Measurements from ENCODE around the gene MINK1.

MINK1 gene

DNA sequence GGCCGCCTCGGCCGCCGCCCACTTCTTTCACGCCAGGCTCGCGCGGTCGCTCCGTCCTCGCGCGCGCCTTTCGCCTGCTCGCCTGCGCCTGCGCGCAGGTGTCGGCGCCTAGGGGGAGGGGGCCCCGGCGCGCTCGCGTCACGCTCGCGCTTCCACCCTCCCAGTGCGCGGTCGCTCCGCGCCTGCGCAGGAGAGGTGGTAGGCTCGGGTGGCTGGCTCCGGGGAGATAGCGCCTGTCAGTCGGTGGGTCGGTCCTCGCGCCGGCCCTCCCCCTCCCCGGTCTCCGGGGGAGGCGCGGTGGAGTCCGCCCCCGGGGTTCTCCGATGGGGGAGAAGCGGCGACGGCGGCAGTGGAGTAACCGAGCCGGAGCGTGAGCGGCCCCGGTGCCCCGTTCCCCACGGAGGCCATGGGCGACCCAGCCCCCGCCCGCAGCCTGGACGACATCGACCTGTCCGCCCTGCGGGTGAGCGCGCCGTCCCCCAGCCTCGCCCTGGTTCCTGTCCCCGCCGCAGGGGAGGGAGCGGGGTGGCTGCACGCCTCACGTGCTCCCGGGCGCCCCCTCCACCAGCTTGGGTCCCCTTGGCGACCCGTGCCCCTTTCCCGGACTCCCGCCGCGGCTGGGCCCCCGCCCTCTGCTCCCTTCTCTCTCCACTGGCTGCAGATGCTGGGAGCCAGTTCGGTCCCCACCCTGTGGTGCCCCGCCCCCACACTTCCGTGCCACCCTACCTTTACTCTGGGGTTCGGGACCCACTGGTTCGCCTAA is at the start of gene MINK1:
TSS of gene MINK1 (plus strand) at position 163 of the 763 bp plus-strand sequence. CDS start at position 407, 244 bp downstream.
- peaks cover 15% of the 10 kb centered on the region for H3K36me3 Mint-ChIP-seq
- peak within 1 kb of the TSS; percentile 97 for H3K27ac Mint-ChIP-seq
- peaks cover 45% of the 10 kb centered on the region for H3K4me1 Mint-ChIP-seq
- peak; percentile 82 to 93 for DNase-seq (ENCODE audit: low spot score in 2 of 2)
- no peaks in the 10 kb centered on the region for H3K9me3 Mint-ChIP-seq
- peak; percentile 94 for ATAC-seq
- peak within 1 kb of the TSS; percentile 85 for H3K4me3 Mint-ChIP-seq

DNA sequence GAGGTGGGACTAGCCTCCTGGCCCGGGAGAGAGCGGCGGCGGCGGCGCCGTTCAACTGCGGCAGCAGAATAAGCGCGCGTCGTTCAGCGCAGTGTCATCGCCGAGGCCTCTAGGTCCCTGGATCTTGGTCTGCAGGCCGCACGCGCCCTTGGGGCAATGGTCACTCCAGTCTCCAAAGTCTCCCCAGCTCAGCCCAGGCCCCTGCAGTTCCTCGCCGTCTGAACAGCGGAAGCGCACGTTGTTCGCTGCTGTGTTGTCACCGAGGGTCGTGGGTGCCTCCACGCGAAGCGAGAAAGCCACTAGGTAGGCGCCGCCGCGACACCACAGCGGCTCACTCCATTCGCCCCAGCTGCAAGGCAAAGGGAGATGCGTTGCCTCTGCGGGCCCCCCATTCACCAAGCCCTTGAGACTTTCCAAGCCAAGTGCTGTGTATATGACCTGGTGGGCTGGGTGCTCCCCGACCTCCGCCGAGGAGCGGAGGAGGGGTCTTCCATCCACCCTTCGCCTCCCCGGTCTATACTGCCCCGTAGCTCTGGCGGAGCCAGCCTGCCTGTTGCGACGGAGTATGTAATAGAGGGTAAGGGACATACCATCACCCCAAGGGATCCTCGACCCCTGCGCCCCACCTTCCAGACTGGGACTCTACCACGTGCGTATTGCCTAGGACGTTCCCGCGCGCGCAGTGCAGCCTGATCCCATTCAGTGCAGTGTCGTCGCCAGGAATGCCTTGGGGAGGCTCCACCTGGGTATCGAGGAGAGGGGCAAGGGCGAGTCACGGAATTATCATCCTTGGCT is 47.6 kb upstream of the MINK1 start:
- DNase-seq (ENCODE audit: low spot score in 2 of 2) = no peak
- H3K4me1 Mint-ChIP-seq = peaks cover 18% of the 10 kb centered on the region
- no peak for ATAC-seq
- H3K4me3 Mint-ChIP-seq = peak overlapping the region; percentile 26
- no peaks in the 10 kb centered on the region for H3K9me3 Mint-ChIP-seq
- no peaks in the 10 kb centered on the region for H3K36me3 Mint-ChIP-seq
- no peak overlapping the region for H3K27ac Mint-ChIP-seq

DNA sequence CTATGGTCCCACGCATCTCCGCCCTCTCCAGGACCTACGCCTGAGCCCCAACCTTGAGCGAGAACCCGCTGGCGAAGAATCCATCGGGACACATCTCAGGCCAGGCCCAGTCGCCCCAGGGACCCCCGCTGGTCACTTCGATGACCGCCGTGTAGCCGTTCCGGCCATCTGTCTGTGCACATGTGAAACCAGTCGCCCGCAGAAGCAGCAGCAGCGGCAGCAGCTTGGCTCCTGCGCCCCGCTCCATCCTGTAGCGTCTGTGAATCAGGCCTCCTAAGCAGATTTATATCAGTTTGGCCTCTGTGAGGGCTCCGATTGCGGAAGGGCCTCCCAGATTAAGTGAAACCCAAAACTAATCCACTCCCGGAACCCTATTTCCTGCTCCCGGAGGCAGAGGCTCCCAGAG is 47.0 kb upstream of the MINK1 start, which contains the start of gene VMO1:
TSS of gene VMO1 (minus strand) at position 259 of the 406 bp plus-strand sequence. CDS start at position 247, 12 bp downstream.
- H3K4me1 Mint-ChIP-seq = peaks cover 24% of the 10 kb centered on the region
- peak within 1 kb of the TSS; percentile 26 for H3K4me3 Mint-ChIP-seq
- H3K9me3 Mint-ChIP-seq = no peaks in the 10 kb centered on the region
- DNase-seq (ENCODE audit: low spot score in 2 of 2) = no peak
- no peak for ATAC-seq
- no peak within 1 kb of the TSS for H3K27ac Mint-ChIP-seq
- no peaks in the 10 kb centered on the region for H3K36me3 Mint-ChIP-seq

DNA sequence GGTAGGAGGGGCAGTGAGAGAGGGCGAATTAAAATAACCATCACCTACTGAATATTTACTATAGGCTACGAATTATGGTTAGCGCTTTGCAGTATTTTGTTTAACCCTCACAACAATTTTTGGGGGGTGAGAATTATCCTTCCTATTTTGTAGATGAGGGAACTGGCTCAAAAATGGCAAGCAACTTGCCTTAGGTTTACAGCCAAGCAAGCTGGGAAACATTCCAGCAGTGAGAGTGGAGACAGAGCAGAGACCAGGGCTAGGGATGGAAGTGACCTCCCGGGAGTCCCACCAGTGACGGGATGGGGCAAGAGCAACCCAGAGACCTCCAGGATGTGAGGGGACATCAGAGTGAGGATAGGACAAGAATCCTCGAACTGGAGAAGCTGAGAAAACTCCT is 46.6 kb upstream of the MINK1 start:
- H3K4me3 Mint-ChIP-seq = peak overlapping the region; percentile 24
- DNase-seq (ENCODE audit: low spot score in 2 of 2) = no peak
- no peak overlapping the region for H3K27ac Mint-ChIP-seq
- no peaks in the 10 kb centered on the region for H3K36me3 Mint-ChIP-seq
- H3K4me1 Mint-ChIP-seq = peaks cover 28% of the 10 kb centered on the region
- ATAC-seq = no peak
- no peaks in the 10 kb centered on the region for H3K9me3 Mint-ChIP-seq

DNA sequence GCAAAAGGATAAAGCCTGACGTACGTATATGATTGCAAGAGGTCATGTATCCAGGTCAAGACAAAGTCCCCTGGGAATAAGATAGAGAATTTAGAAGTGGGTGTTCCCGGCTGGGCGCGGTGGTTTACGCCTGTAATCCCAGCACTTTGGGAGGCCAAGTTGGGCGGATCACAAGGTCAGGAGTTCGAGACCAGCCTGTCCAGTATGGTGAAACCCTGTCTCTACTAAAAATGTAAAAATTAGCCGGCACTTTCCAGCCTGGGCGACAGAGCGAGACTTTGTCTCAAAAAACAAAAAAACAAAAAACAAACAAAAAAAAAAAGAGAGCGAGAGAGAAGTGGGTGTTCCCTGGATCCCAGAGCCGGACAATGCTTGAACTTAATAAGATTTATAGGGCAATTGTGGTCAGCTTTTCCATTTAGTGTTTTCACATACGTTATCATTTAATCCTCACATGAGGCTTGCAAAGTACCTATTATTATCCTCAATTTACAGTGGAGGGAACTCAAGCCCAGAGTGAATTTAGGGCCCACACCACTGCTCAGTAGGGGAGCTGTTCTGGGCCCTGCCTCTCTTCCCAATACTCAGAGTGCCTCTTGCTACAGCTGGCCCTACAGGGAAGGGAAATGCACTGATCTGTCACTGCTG is 44.9 kb upstream of the MINK1 start:
- H3K4me3 Mint-ChIP-seq = peak overlapping the region; percentile 80
- H3K4me1 Mint-ChIP-seq = peaks cover 23% of the 10 kb centered on the region
- H3K9me3 Mint-ChIP-seq = no peaks in the 10 kb centered on the region
- no peak for DNase-seq (ENCODE audit: low spot score in 2 of 2)
- H3K36me3 Mint-ChIP-seq = no peaks in the 10 kb centered on the region
- no peak for ATAC-seq
- no peak overlapping the region for H3K27ac Mint-ChIP-seq

DNA sequence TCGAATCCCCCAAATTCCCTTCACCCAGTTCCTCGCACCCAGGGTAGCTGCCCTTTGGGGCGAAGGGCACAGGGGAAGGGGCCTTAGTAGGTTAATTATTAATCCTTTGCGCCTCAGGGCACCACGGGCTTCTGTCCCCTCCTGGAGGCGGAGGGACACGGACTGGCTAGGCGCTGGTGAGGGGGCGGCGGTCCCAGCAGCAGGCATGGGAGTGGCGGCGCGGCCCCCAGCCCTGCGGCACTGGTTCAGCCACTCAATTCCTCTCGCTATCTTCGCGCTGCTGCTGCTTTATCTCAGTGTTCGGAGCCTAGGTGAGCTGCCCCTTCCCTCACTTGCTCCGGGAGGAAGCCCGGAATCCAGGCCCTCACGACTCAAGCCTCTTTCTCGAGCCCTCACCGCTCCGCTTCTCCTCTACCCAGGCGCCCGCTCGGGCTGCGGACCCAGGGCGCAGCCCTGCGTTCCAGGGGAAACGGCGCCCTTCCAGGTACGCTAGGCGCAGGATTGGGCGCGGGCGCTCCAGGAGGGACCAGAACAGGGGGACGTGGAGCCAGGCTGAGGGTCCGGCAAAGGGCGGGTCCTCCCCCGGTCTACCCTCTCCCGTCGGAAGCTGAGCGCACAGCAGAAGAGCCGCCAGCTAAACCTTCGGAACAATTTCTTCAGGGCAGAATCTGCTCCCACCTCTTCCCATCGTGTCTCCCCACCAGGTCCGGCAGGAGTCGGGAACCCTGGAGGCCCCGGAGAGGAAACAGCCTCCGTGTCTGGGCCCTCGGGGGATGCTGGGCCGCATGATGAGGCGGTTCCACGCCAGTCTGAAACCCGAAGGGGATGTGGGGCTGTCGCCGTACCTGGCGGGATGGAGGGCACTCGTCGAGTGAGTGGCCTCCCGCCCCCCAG is 44.1 kb upstream of the MINK1 start, which contains the start of gene GLTPD2:
TSS of gene GLTPD2 (plus strand) at position 158 of the 894 bp plus-strand sequence. CDS start at position 206, 48 bp downstream.
- Mint-ChIP-seq H3K27ac (no peak within 1 kb of the TSS), H3K9me3 (no peaks in the 10 kb centered on the region), H3K36me3 (no peaks in the 10 kb centered on the region), H3K4me3 (peak within 1 kb of the TSS; percentile 80), H3K4me1 (peaks cover 23% of the 10 kb centered on the region)
- ATAC-seq = no peak
- no peak for DNase-seq (ENCODE audit: low spot score in 2 of 2)

DNA sequence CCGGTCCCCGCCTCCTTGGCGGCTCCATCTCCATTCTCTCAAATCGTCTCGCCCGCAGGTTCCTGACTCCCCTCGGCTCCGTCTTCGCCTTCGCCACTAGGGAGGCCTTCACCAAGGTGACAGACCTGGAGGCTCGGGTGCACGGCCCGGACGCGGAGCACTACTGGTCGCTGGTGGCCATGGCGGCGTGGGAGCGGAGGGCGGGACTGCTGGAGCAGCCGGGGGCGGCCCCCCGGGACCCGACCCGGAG is 43.5 kb upstream of the MINK1 start:
- H3K4me1 Mint-ChIP-seq = peaks cover 23% of the 10 kb centered on the region
- no peak for DNase-seq (ENCODE audit: low spot score in 2 of 2)
- ATAC-seq = no peak

DNA sequence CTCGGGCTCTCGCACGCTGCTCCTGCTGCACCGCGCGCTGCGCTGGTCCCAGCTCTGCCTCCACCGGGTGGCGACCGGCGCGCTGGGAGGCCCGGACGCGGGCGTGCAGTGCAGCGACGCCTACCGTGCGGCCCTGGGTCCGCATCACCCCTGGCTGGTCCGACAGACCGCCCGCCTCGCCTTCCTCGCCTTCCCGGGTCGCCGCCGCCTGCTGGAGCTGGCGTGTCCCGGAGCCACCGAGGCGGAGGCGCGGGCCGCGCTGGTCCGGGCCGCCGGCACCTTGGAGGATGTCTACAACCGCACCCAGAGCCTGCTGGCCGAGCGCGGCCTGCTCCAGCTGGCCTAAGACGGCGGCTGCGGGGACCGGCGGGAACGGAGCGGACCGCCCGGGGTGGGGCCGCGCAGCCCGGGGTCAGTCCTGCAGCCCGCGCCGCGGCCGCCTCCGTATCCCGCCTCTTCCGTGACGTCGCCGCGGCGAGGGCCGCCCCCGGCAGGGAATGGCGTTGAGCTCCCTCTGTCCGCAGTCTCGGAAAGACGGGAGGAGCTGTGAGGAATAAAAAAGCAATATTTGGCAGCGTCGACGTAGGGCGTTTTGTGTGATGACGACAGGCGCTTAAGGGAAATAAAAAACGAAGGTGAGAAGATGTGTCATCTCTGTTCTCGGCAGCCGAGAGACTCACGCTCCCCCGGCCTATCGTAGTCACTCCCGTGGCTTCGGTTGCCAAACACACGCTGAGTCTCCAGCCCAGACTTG is 43.0 kb upstream of the MINK1 start:
- H3K4me3 Mint-ChIP-seq = peak overlapping the region; percentile 80
- H3K27ac Mint-ChIP-seq = peak overlapping the region; percentile 89
- peaks cover 23% of the 10 kb centered on the region for H3K4me1 Mint-ChIP-seq
- no peaks in the 10 kb centered on the region for H3K9me3 Mint-ChIP-seq
- H3K36me3 Mint-ChIP-seq = no peaks in the 10 kb centered on the region
- DNase-seq (ENCODE audit: low spot score in 2 of 2) (peak; percentile 79 to 92), ATAC-seq (peak; percentile 91)

More for the DNA sequence above, 43.5 kb upstream of the MINK1 start:
- no peak overlapping the region for H3K27ac Mint-ChIP-seq
- H3K36me3 Mint-ChIP-seq = no peaks in the 10 kb centered on the region
- H3K9me3 Mint-ChIP-seq = no peaks in the 10 kb centered on the region
- H3K4me3 Mint-ChIP-seq = peak overlapping the region; percentile 80

DNA sequence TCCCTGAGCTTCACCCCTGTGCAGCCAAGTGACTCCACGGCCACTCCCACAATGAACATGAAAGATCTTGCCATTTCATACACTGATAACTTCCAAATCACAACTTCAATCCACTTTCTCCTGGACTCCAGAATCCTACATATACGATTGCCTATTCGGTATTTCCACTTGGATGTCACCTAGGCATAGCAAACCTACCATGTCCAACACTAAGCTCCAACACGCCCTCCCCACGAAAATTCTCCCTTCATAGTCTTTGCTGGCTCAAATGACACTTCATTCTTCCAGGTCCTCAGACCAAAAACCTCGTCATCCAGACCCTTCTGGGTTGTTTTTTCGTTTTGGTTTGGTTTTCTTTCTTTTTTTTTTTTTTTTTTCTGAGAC is 42.4 kb upstream of the MINK1 start:
- H3K4me1 Mint-ChIP-seq = peaks cover 20% of the 10 kb centered on the region
- peaks cover 1% of the 10 kb centered on the region for H3K36me3 Mint-ChIP-seq
- DNase-seq (ENCODE audit: low spot score in 2 of 2) (no peak), ATAC-seq (no peak)
- H3K27ac Mint-ChIP-seq = peak overlapping the region; percentile 89
- H3K4me3 Mint-ChIP-seq = peak overlapping the region; percentile 80
- no peaks in the 10 kb centered on the region for H3K9me3 Mint-ChIP-seq

DNA sequence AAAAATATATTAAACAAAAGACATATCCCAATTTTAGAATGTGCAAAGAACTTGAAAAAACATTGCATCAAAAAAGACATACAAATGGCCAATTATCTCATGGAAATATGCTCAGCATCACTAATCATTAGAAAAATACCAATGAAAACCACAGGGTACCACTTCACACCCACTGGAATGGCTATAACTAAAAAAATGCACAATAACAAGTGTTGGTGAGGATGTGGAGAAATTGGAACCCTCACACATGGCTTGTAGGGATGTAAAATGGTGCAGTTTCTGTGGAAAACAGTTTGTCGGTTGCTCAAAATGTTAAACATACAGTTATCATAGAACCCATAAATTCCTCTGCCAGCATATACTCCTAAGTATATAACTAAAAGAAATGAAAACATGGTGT is 38.0 kb upstream of the MINK1 start:
- ATAC-seq = no peak
- peaks cover 36% of the 10 kb centered on the region for H3K36me3 Mint-ChIP-seq
- H3K4me1 Mint-ChIP-seq = peaks cover 27% of the 10 kb centered on the region
- H3K4me3 Mint-ChIP-seq = peak overlapping the region; percentile 96
- no peak for DNase-seq (ENCODE audit: low spot score in 2 of 2)
- no peaks in the 10 kb centered on the region for H3K9me3 Mint-ChIP-seq
- no peak overlapping the region for H3K27ac Mint-ChIP-seq

DNA sequence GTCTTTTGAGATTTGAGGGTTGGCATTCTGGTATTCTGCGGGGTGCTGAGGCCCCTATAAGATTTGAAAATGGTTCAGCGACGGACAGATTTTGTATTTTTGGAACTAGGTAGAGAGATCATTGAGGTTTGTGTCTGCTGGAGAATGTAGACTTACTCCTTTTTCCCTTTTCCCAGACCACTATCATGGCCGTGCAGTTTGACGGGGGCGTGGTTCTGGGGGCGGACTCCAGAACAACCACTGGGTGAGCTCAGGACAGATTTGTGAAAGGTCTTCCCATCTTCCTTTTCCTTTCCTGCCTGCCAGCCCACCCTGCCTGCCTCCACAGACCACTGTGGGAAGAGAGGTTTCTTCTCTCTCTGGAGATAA is 36.6 kb upstream of the MINK1 start:
- ATAC-seq (peak; percentile 42), DNase-seq (ENCODE audit: low spot score in 2 of 2) (peak in 1 of 2 donors; percentile 59)
- Mint-ChIP-seq H3K36me3 (peaks cover 44% of the 10 kb centered on the region), H3K27ac (peak overlapping the region; percentile 98), H3K9me3 (no peaks in the 10 kb centered on the region), H3K4me1 (peaks cover 25% of the 10 kb centered on the region), H3K4me3 (peak overlapping the region; percentile 96)

DNA sequence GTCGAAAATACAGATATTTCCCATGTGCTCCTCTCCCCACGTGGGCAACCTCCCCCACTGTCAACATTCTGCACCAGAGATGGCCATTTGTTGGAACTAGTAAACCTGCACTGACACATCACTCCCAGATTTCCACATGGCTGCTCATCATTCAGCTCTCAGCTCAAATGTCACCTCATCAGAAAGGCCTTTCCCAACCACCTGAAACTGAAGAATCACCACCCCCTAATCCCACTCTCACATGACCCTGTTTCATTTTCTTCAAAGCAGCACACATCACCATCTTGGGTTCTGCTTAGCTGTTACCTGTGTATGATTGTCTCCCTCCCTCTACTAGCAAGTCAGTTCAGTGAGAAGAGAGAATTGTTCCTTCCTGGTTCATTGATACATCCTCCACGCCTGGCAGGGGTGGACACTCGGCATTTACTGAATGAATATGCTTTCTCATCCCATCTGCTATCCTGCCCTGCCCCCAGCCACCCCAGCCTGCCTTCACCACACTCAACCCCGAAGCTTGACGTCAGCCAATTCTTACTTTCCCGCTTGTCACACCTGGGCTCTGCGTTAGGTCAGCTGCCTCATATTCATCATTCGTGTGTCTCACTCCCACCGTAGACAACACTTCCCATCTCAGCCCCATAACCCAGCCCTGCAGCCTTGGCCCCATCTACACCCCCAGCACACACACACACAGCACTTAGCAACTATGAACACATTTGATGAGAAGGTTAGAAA is 32.5 kb upstream of the MINK1 start:
- Mint-ChIP-seq H3K9me3 (no peaks in the 10 kb centered on the region), H3K36me3 (peaks cover 44% of the 10 kb centered on the region), H3K27ac (no peak overlapping the region), H3K4me1 (peaks cover 23% of the 10 kb centered on the region), H3K4me3 (no peak overlapping the region)
- ATAC-seq (no peak), DNase-seq (ENCODE audit: low spot score in 2 of 2) (no peak)

DNA sequence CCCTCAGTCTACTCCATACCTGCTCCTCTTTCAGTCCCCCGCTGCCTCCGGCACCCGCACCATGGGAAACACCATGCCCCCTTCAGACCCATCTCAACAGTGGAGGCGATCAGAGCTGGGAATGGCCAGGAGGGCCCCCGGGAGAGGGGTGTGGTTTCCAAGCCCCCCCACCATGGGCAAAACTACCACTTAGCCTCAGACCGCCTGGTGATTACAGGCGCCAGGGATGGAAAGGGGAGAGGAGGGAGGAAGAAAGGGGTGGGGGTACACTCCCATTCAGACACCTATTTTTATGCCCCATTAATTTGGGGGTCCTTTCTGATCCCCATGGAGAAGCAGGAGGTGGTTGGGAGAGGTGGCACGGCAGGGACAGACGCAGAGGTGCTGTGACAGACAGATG is 30.9 kb upstream of the MINK1 start, which contains the start of gene C17orf114:
TSS of gene C17orf114 (minus strand) at position 101 of the 400 bp plus-strand sequence.
- DNase-seq (ENCODE audit: low spot score in 2 of 2) (no peak), ATAC-seq (no peak)
- Mint-ChIP-seq H3K9me3 (no peaks in the 10 kb centered on the region), H3K4me1 (peaks cover 15% of the 10 kb centered on the region), H3K4me3 (no peak within 1 kb of the TSS), H3K36me3 (peaks cover 35% of the 10 kb centered on the region), H3K27ac (peak within 1 kb of the TSS; percentile 29)

DNA sequence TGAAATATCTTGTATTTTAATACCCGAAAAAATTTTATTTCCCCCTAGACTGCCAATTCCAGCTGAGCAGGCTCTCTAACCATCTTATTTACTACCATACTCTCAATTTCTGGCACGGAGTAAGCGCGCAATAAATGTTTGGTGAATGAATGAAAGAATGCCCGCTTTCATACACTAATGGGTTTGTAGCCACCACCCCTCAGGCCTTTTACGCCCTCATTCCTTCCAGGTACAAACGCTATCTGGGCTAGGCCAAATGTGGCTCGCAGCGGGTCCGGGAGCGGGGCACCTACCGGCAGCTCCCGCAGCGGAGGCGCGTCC is 26.7 kb upstream of the MINK1 start:
- Mint-ChIP-seq H3K36me3 (peaks cover 8% of the 10 kb centered on the region), H3K9me3 (no peaks in the 10 kb centered on the region), H3K27ac (no peak overlapping the region), H3K4me3 (peak overlapping the region; percentile 62), H3K4me1 (peaks cover 21% of the 10 kb centered on the region)
- DNase-seq (ENCODE audit: low spot score in 2 of 2) (no peak), ATAC-seq (no peak)

Measured in stimulated activated effector memory CD8-positive, alpha-beta T cell treated with anti-CD3 and anti-CD28 coated beads, Interleukin-12 subunit alpha, Interleukin-12 subunit beta, amount 100 ng/mL, for 72 hours (primary cell).